Measurements from ENCODE around the gene PCBP2. TPM values are rescaled to one million over a fixed set of nuclear protein-coding genes. Genes with fewer than 3 reads are reported as not detected.

Gene PCBP2
- total and polyA plus RNA-seq, 9 donors: 206 to 664 (median 583) TPM

DNA sequence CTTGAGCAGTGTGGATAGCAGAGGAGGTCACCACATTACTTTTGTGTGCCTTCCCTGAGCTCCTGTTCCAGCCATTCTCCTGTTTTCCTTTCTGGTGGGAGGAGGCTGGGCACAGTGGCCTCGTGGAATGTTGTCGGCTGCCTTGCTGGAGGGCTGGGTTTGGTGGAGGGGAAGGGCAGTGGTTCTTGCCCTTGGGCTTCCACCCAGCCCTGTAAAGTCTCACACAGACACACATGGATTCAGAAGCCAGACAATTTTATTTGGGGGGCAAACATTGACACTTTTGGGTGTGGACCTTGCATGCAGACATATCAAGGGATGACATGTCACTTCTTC, 54.5 kb downstream of the PCBP2 start:
- no CpG with 5 or more reads among the region's 2 CpGs for WGBS (ENCODE audit: insufficient coverage)
- peaks cover 24% of the 10 kb centered on the region for H3K4me1 ChIP-seq (ENCODE audit: control insufficient read depth, insufficient read depth, low read length)
- H3K27me3 ChIP-seq (ENCODE audit: control insufficient read depth, insufficient read depth, low read length): no peaks in the 10 kb centered on the region
- H3K9me3 ChIP-seq (replicated peaks; ENCODE audit: control insufficient read depth, low read depth, low read length): no peaks in the 10 kb centered on the region
- DNase-seq: no peak
- no peak overlapping the region for H3K27ac ChIP-seq (ENCODE audit: low read length)
- H3K4me3 ChIP-seq (ENCODE audit: low read length): no peak overlapping the region
- peaks cover 68% of the 10 kb centered on the region for H3K36me3 ChIP-seq (ENCODE audit: control insufficient read depth, insufficient read depth, low read length)

DNA sequence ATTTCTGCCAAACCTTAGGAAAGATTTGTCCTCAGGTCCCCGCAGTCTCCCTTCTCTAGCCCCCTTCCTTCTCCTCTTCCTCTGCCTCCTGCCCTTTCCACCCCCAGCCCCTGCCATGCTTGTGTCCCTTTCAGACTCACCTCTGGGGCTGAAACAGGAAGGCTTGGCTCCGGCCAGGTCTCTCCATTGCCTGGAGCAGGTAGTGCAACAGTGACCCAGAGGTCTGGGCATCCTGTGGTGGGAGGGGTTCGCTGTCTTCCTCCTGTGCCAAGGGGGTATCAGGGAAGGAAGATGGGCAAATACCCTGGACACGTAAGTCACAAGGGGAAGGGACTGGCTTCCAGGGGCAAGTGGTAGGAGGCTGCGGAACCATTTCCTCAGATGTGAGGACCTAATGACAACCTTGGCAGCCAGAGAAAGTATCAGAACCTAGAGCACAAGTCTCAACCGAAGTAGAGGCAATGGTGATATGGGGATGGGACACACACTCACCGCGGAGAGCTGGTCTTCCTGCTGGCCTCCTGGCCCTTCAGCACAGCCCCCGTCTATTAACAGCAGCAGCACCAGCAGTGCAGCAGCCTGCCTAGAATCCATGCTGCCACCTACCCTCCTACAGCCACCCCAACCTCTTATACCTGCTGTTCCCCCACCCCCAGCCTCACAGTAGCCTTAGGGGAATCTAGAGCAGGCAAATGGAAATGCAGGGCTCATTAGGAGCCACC, 55.1 kb downstream of the PCBP2 start, which contains the start of gene NPFF:
NPFF (minus strand) TSS at position 604 of the 722 bp plus-strand sequence; CDS start at position 594, 10 bp downstream.
- 92% methylated on average over 5 of the region's 9 CpGs for WGBS (ENCODE audit: insufficient coverage)
- DNase-seq: no peak
- Histone ChIP-seq H3K27me3 (ENCODE audit: control insufficient read depth, insufficient read depth, low read length) (no peaks in the 10 kb centered on the region), H3K36me3 (ENCODE audit: control insufficient read depth, insufficient read depth, low read length) (peaks cover 74% of the 10 kb centered on the region), H3K9me3 (replicated peaks; ENCODE audit: control insufficient read depth, low read depth, low read length) (no peaks in the 10 kb centered on the region), H3K4me3 (ENCODE audit: low read length) (no peak within 1 kb of the TSS), H3K27ac (ENCODE audit: low read length) (no peak within 1 kb of the TSS), H3K4me1 (ENCODE audit: control insufficient read depth, insufficient read depth, low read length) (peaks cover 18% of the 10 kb centered on the region)

DNA sequence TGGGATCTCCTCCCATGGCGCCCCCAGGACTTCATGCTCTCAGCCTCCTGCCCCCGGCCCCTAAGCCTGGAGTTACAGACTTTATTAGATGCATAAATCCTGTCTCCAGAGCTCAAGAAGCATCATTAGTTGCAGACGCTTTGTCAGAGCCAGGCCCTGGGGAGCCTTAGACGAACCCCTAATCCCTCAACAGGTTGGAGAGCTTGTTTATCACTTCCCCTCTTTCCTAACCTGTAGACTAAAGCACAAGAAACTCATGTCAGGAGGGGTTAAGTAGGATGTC, 55.6 kb downstream of the PCBP2 start:
- 47% methylated on average over 2 of the region's 4 CpGs for WGBS (ENCODE audit: insufficient coverage)
- H3K27me3 ChIP-seq (ENCODE audit: control insufficient read depth, insufficient read depth, low read length): no peaks in the 10 kb centered on the region
- DNase-seq: peak; percentile 10
- peaks cover 15% of the 10 kb centered on the region for H3K4me1 ChIP-seq (ENCODE audit: control insufficient read depth, insufficient read depth, low read length)
- no peak overlapping the region for H3K4me3 ChIP-seq (ENCODE audit: low read length)
- no peak overlapping the region for H3K27ac ChIP-seq (ENCODE audit: low read length)
- peaks cover 79% of the 10 kb centered on the region for H3K36me3 ChIP-seq (ENCODE audit: control insufficient read depth, insufficient read depth, low read length)
- H3K9me3 ChIP-seq (replicated peaks; ENCODE audit: control insufficient read depth, low read depth, low read length): no peaks in the 10 kb centered on the region

- Histone ChIP-seq H3K27ac (ENCODE audit: low read length) (no peak overlapping the region), H3K4me3 (ENCODE audit: low read length) (no peak overlapping the region), H3K36me3 (ENCODE audit: control insufficient read depth, insufficient read depth, low read length) (peaks cover 80% of the 10 kb centered on the region), H3K9me3 (replicated peaks; ENCODE audit: control insufficient read depth, low read depth, low read length) (no peaks in the 10 kb centered on the region), H3K4me1 (ENCODE audit: control insufficient read depth, insufficient read depth, low read length) (peaks cover 10% of the 10 kb centered on the region), H3K27me3 (ENCODE audit: control insufficient read depth, insufficient read depth, low read length) (no peaks in the 10 kb centered on the region)
- WGBS (ENCODE audit: insufficient coverage): 40% methylated on average over 3 of the region's 7 CpGs
- peak; percentile 88 for DNase-seq
Observed at GRCh38 chr12:53508534-53509170, 56.8 kb downstream of the PCBP2 start.

- Histone ChIP-seq H3K27ac (ENCODE audit: low read length) (no peak overlapping the region), H3K27me3 (ENCODE audit: control insufficient read depth, insufficient read depth, low read length) (no peaks in the 10 kb centered on the region), H3K4me3 (ENCODE audit: low read length) (no peak overlapping the region), H3K4me1 (ENCODE audit: control insufficient read depth, insufficient read depth, low read length) (peaks cover 7% of the 10 kb centered on the region), H3K9me3 (replicated peaks; ENCODE audit: control insufficient read depth, low read depth, low read length) (no peaks in the 10 kb centered on the region), H3K36me3 (ENCODE audit: control insufficient read depth, insufficient read depth, low read length) (peaks cover 80% of the 10 kb centered on the region)
- 90% methylated on average over 6 of the region's 9 CpGs for WGBS (ENCODE audit: insufficient coverage)
- DNase-seq: peak; percentile 4
Observed at GRCh38 chr12:53510181-53510812, 58.4 kb downstream of the PCBP2 start.

GRCh38 chr12:53513712-53514410, 62.0 kb downstream of the PCBP2 start:
- H3K4me3 ChIP-seq (ENCODE audit: low read length): no peak overlapping the region
- H3K27ac ChIP-seq (ENCODE audit: low read length): no peak overlapping the region

DNA sequence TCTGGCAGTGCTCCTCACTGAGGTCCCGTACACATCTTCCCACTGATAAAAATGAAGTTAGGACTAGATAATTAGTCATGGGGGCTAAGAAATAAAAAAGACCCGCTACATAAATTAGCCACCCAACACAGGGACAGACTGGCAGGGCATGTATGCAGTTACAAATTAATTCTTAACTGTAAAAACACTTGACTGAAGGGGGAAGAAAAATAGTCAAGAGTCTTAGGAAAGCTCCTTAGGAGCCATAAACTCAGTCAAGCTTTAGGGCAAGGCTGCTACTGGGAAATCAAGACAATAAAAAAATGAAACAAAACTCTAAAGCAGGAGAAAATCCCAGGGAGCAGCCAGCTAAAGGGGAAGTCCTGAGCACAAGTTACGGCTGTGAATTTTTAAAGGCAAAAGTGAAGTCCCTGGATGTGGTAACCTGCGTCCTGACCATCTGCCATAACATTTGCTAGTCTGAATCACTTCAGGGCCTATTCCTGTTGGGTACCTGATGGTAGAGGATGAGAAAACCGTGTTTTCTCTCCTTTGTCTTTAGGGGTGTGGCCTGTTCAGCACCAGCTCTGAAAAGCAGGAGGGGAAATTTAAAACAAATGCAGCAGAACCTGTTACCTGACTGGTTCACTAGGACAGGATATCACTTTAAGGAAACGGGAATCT, 62.9 kb downstream of the PCBP2 start:
- H3K4me3 ChIP-seq (ENCODE audit: low read length): no peak overlapping the region
- H3K36me3 ChIP-seq (ENCODE audit: control insufficient read depth, insufficient read depth, low read length): peaks cover 78% of the 10 kb centered on the region
- H3K27me3 ChIP-seq (ENCODE audit: control insufficient read depth, insufficient read depth, low read length): no peaks in the 10 kb centered on the region
- H3K27ac ChIP-seq (ENCODE audit: low read length): no peak overlapping the region
- 79% methylated on average over 2 of the region's 6 CpGs for WGBS (ENCODE audit: insufficient coverage)
- H3K4me1 ChIP-seq (ENCODE audit: control insufficient read depth, insufficient read depth, low read length): no peaks in the 10 kb centered on the region
- DNase-seq: no peak
- H3K9me3 ChIP-seq (replicated peaks; ENCODE audit: control insufficient read depth, low read depth, low read length): no peaks in the 10 kb centered on the region

More at GRCh38 chr12:53513712-53514410, 62.0 kb downstream of the PCBP2 start:
- Histone ChIP-seq H3K9me3 (replicated peaks; ENCODE audit: control insufficient read depth, low read depth, low read length) (no peaks in the 10 kb centered on the region), H3K36me3 (ENCODE audit: control insufficient read depth, insufficient read depth, low read length) (peaks cover 77% of the 10 kb centered on the region), H3K27me3 (ENCODE audit: control insufficient read depth, insufficient read depth, low read length) (no peaks in the 10 kb centered on the region), H3K4me1 (ENCODE audit: control insufficient read depth, insufficient read depth, low read length) (peaks cover 1% of the 10 kb centered on the region)
- no peak for DNase-seq
- 80% methylated on average over 1 of the region's 6 CpGs for WGBS (ENCODE audit: insufficient coverage)

DNA sequence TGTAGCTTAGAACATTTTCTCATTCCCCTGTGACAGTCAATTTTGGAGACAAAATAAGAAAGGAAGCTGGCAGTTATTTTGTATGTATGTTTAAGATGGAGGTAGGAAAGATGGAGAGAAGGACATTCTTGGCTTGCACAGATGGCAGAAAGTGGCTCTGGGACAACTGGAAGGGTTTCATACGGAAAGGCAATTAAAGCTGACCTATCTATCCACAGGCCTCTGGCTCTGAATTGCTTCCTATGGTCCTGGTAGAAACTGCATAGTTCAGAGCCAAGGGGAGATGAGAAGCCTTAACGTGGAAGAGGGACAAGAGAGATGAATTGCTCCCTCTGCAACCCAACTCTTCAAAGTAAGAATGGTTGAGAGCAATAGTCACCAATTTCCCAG, 63.4 kb downstream of the PCBP2 start:
- peaks cover 80% of the 10 kb centered on the region for H3K36me3 ChIP-seq (ENCODE audit: control insufficient read depth, insufficient read depth, low read length)
- H3K27ac ChIP-seq (ENCODE audit: low read length): no peak overlapping the region
- H3K9me3 ChIP-seq (replicated peaks; ENCODE audit: control insufficient read depth, low read depth, low read length): no peaks in the 10 kb centered on the region
- no peak overlapping the region for H3K4me3 ChIP-seq (ENCODE audit: low read length)
- DNase-seq: no peak
- WGBS (ENCODE audit: insufficient coverage): no CpG with 5 or more reads among the region's 2 CpGs
- H3K27me3 ChIP-seq (ENCODE audit: control insufficient read depth, insufficient read depth, low read length): no peaks in the 10 kb centered on the region
- no peaks in the 10 kb centered on the region for H3K4me1 ChIP-seq (ENCODE audit: control insufficient read depth, insufficient read depth, low read length)

DNA sequence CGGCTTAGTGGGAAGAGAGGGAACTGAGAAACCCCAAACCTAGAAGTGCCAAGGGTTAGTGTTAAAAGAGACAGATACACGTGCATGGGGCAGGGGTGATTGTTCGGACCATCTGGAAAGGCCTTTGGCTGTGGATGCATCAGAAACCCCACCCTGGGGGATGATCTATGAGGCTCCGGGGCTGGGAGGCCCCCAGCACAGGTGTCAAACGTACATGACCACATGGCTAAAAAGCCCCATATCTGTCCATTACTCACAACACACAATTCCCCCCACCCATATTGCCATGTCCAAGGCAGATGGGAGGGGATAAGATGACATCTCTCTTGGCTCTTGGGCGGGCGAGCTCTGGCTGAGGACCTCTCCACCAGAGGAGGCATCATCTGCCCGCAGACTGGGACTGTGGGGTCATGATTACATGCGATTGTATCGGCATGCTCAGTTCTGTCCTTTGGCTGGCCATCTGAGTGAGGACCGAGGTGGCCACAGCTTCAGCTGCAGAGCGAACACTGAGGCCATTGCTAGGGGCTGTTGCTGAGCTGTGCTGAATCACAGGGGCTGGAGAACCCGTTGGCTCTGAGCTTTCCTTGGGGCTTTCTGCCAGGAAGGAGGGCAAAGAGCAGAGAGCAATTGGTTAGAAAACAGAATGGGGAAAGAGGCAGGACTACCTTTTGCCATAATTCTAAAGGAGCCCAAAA, 65.0 kb downstream of the PCBP2 start:
- H3K36me3 ChIP-seq (ENCODE audit: control insufficient read depth, insufficient read depth, low read length): peaks cover 72% of the 10 kb centered on the region
- WGBS (ENCODE audit: insufficient coverage): 93% methylated on average over 11 of the region's 13 CpGs
- no peak for DNase-seq
- H3K4me1 ChIP-seq (ENCODE audit: control insufficient read depth, insufficient read depth, low read length): no peaks in the 10 kb centered on the region
- H3K9me3 ChIP-seq (replicated peaks; ENCODE audit: control insufficient read depth, low read depth, low read length): no peaks in the 10 kb centered on the region
- no peaks in the 10 kb centered on the region for H3K27me3 ChIP-seq (ENCODE audit: control insufficient read depth, insufficient read depth, low read length)
- H3K27ac ChIP-seq (ENCODE audit: low read length): no peak overlapping the region
- H3K4me3 ChIP-seq (ENCODE audit: low read length): no peak overlapping the region

Measured in muscle of leg (tissue), 11 donors.